Measurements from ENCODE around the gene DCAF6.
"Not testable (repeated sequence)": the region's sequence is repeated elsewhere in the genome, so short reads cannot be mapped to it uniquely, and the experiment has no call there.

DCAF6 gene, protein sequence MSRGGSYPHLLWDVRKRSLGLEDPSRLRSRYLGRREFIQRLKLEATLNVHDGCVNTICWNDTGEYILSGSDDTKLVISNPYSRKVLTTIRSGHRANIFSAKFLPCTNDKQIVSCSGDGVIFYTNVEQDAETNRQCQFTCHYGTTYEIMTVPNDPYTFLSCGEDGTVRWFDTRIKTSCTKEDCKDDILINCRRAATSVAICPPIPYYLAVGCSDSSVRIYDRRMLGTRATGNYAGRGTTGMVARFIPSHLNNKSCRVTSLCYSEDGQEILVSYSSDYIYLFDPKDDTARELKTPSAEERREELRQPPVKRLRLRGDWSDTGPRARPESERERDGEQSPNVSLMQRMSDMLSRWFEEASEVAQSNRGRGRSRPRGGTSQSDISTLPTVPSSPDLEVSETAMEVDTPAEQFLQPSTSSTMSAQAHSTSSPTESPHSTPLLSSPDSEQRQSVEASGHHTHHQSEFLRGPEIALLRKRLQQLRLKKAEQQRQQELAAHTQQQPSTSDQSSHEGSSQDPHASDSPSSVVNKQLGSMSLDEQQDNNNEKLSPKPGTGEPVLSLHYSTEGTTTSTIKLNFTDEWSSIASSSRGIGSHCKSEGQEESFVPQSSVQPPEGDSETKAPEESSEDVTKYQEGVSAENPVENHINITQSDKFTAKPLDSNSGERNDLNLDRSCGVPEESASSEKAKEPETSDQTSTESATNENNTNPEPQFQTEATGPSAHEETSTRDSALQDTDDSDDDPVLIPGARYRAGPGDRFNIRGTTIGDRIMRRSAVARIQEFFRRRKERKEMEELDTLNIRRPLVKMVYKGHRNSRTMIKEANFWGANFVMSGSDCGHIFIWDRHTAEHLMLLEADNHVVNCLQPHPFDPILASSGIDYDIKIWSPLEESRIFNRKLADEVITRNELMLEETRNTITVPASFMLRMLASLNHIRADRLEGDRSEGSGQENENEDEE

DNA sequence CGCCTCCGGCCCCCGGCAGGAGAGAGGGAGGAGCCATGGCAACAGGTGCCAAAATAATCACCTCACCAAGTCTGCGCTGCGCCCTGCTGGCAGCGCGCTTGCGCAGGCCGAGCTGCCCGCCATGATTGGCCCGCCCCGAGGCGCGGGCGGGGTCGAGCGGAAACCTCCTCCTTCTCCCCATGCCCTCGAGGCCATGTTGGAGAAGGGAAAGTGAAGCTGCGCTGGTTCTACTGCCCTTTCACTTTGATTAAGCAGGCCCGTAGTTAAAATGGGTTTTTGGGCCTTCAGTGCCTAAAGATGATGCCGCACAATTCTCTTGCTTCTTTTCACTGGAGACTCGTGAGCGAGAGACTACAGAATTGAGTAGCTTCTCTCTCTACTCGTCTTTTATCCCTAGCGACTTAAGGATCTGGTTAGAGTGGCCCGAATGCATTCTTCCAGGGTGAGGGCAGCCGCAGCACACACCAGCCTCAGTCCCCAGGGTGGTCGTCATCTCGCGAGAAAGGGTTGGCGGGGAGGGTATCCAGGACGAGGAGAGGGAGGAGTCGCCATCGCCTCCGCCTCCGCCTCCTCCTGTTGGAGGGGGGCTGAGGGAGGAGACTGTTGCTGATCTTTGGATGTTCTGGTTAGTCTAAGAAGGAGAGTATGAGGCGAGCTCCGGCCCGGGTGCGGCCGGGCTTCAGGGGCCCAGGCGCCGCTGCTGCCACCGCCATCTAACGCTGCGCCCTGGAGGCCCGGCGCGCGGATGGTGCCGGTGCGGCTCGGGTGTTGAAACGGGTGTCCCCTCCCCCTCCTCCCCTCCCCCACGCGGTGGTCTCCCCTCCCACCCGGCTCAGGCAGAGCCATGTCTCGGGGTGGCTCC lies at the start of gene DCAF6:
Gene DCAF6 (plus strand): TSS at position 616 of the 862 bp plus-strand sequence. CDS start 229 bp downstream, at position 845.
- TF ChIP-seq ZNF274 (IDR thresholded peaks at IDR 0.05; ENCODE audit: low read depth, low read length), result no peak

DNA sequence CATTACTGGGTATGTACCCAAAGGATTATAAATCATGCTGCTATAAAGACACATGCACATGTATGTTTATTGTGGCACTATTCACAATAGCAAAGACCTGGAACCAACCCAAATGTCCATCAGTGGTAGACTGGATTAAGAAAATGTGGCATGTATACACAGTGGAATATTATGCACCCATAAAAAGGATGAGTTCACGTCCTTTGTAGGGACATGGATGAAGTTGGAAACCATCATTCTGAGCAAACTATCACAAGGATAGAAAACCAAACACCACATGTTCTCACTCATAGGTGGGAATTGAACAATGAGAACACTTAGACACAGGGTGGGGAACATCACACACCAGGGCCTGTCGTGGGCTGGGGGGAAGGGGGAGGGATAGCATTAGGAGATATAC lies 49.3 kb upstream of the DCAF6 start:
- not testable (repeated sequence) for H3K4me3 ChIP-seq (ENCODE audit: low read length)

More for the DNA sequence above, at the start of gene DCAF6:
- peak within 1 kb of the TSS; percentile 71 for H3K4me3 ChIP-seq (ENCODE audit: low read length)

DNA sequence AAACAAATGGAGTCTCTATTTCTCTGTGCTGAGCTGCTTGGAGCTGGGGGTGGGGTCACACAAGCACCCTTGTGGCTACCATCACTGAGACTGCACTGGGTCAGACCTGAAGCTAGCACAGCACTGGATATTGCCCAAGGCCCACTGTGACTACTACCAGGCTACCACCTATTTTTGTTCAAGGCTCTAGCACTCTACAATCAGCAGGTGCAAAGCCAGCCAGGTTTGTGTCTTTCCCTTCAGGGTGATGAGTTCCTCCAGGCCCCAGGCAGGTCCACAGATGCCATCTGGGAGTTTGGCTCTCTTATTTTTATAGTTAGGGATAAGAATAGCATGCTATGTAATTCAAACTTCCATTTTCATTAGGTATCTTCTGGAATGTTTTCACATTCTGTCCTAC lies 46.1 kb upstream of the DCAF6 start:
- H3K4me3 ChIP-seq (ENCODE audit: low read length), result no peak overlapping the region
- no peak for TF ChIP-seq ZNF274 (IDR thresholded peaks at IDR 0.05; ENCODE audit: low read depth, low read length)

DNA sequence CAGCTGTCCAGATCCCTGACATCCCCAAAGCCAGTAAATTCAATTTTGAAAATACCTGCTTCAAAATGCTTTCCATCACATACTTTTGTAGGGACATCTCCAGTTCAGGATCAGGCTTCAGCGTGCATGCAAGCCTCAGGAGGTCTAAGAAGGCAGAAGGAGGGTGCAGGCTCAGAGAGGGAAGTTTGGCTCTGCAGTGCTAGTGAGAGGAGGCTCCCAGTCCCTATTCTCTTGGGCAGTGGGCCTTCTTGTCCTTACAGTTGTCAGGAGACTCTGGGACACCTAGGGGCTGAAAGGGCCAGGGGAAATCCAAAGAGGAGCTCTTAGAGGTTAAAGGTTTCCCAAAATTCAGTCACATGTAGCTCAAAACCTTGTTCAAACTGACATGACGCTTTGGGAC lies 42.7 kb upstream of the DCAF6 start:
- TF ChIP-seq ZNF274 (IDR thresholded peaks at IDR 0.05; ENCODE audit: low read depth, low read length), result no peak
- H3K4me3 ChIP-seq (ENCODE audit: low read length), result no peak overlapping the region

DNA sequence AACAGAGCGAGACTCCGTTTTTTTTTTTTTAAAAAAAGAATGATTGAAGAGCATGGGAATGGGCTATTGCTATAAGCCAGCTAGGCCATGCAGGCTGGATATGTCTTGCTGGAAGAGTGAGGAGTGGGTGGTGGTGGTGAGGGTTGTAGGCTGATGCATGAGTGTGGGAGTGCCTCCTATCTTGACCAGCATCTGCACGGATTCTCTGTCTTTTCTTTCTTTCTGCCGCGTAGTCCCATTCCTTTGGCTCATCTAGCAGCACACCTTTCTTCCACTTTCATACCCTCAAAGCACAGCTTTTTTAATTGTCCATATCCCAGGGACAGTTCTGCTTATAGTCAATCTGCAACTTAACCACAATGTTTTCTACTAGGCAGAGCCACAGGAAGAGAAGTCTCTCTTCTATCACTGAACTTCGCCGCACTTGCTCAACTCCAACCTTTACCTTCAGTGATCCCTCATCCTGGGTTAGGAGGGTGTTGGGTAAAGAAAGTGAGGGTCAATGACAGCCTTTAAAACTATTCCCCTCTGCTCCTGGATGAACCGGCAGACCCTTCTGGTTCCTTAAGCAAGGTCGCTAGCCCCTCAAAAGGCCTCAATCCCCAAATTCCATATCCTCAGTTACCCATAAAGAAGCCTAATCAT lies 37.8 kb upstream of the DCAF6 start:
- no peak for TF ChIP-seq ZNF274 (IDR thresholded peaks at IDR 0.05; ENCODE audit: low read depth, low read length)
- H3K4me3 ChIP-seq (ENCODE audit: low read length), result no peak overlapping the region

DNA sequence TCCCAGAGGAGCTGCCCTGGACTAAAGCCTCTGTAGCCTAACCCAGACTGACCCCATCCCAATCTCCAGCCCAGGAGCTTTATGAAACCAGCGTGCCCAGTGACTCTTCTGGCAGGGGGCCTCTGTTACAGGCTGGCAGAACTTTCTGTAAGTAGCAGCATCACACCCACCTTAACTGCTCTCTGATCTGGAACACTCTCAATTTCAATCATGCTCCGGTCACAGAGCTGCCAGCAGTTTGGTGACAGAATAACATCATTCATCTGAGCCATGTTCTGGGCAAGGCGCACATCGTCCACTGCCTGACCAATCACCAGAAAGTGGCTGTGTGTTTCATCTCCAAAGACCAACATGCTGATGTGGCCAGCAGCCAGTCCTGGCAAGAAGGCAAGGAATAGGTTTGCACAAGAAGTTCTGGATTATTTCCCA lies 37.2 kb upstream of the DCAF6 start:
- no peak for TF ChIP-seq ZNF274 (IDR thresholded peaks at IDR 0.05; ENCODE audit: low read depth, low read length)
- H3K4me3 ChIP-seq (ENCODE audit: low read length), result no peak overlapping the region

DNA sequence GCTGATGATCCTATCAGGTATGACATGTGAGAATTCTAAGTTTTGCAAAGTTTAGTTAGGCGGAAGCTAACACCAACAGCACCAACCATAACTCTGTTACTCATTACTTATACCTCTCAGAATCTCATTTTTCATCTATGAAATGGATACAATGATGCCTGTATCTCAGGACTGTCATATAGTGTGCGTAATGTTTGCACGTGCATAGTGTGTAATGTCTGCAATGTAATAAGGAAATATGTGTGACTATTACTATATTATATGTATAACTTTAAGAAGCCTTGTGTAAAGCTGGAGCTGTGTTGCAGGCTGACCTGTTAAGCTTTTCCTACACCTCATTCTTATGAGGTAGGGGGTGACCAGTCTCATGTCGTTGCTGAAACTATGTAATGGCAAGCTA lies 35.6 kb upstream of the DCAF6 start:
- no peak for TF ChIP-seq ZNF274 (IDR thresholded peaks at IDR 0.05; ENCODE audit: low read depth, low read length)
- no peak overlapping the region for H3K4me3 ChIP-seq (ENCODE audit: low read length)

DNA sequence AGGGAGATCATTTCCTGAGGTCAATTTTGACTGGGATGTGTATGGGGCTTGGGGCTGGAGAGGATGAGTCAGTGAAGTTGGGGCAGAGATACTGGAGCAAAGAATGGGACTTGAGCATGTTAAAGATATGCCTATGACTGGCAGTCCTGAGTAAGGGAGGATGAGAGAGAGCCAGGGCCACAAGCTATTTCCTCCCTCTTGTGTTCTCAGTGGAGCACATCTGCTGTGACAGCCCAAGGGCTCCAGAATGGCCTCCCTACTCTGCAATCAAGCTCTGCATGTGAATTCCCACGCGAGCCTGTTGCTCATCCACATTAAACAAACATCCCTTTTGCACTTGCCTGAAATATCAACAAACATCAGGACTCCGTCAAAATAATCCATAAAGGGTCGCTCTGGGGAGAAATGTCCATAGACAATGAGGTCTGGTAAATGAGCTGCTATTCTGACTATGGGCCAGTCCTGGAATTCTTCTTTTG lies 31.8 kb upstream of the DCAF6 start:
- no peak overlapping the region for H3K4me3 ChIP-seq (ENCODE audit: low read length)
- TF ChIP-seq ZNF274 (IDR thresholded peaks at IDR 0.05; ENCODE audit: low read depth, low read length), result no peak

DNA sequence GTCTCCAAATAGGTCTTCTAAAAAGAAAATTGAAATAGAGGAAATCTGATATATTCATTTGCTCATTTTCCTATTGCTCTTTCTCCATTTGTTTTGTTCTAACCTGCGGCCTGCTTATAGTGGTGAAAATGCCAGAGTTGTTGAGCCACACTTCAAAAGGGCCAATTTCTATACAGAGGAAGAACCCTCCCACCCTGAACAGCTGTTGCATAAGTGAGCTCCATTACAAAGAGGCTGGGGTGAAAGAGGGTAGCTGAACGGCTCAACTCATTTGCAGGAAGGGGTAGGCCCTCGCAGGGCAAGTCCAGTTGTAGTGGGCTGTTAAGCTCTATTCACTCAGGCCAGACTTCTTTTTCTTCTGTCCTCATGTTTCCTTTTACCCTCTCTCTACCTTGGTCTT lies 31.3 kb upstream of the DCAF6 start:
- H3K4me3 ChIP-seq (ENCODE audit: low read length), result no peak overlapping the region
- TF ChIP-seq ZNF274 (IDR thresholded peaks at IDR 0.05; ENCODE audit: low read depth, low read length), result no peak

DNA sequence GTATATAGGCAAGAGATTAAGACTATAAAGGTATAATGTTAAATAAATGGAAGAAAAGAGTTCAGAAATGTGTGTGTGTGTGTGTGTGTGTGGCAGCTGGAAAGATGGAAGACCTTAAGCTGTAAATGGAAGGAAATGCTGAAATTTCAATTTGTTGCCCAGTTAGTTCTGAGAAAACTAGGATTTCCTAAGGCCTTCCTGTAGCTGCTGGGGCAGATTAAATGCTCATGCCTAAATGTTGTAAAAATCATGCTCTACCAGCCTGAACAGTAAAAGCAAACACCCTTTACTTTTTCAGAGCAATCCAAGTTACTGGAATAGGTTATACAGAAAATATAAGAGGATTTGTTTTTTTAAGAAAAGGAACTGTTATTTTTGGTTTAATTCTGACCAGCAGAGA lies 30.8 kb upstream of the DCAF6 start:
- H3K4me3 ChIP-seq (ENCODE audit: low read length), result no peak overlapping the region
- no peak for TF ChIP-seq ZNF274 (IDR thresholded peaks at IDR 0.05; ENCODE audit: low read depth, low read length)

DNA sequence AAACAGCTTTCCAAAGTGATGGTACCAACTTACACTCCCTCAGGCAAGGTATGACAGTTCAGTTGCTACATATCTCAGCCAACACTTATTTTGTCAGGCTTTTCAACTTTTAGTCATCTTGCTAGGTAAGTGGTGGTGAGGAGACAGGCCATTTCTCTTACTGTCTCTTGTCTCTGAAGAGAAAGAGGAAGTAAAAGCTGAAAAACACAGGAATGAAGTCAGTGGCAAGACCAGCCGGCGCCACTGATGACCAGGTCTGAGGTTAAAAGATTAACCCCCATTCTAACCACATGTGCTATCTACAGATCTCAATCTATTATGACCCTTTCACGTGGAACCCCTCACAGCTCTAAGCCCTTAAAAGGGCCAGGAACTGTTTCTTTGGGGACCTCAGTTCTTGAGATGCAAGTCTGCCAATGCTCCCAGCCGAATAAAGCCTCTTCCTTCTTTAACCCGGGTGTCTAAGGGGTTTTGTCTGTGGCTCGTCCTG lies 26.7 kb upstream of the DCAF6 start:
- no peak overlapping the region for H3K4me3 ChIP-seq (ENCODE audit: low read length)
- no peak for TF ChIP-seq ZNF274 (IDR thresholded peaks at IDR 0.05; ENCODE audit: low read depth, low read length)

DNA sequence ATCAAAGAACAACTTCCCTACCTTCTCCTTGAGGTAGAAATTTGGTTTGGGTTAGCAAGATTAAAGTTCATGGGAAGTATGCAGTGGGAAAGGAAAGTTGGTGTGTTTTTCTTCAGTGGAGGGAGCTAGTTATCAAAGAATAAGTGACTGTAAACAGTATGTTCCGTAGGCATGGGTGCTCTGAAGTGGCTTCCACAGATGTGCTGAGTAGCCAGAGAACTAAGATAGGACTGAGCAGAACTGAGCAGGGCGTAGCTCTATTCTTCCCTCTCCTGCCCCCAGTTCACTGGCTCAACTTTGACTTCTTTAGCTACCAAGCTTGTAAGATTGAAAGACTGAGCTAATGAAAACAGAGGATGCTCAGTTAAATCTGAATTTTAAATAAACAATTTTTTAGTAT lies 26.0 kb upstream of the DCAF6 start:
- no peak overlapping the region for H3K4me3 ChIP-seq (ENCODE audit: low read length)
- no peak for TF ChIP-seq ZNF274 (IDR thresholded peaks at IDR 0.05; ENCODE audit: low read depth, low read length)

DNA sequence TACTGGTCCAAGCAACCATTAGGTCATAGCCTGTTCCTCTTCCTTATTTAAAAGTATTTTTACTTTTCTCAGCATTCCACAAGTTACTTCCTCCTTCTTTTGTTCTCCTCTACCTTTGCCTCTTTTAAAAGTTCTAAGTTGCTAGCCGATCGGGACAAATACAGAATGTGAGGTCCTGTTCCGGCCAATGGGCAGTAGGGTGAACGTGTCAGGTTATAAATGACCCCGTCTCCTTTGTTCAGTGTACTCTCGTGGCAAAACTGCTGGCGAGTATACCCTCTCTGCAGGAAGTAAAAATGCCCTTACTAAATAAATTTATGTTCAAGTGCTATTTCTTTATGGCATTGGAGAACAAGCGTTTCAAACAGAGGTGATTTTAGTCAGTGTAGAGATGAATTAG lies 25.1 kb upstream of the DCAF6 start:
- TF ChIP-seq ZNF274 (IDR thresholded peaks at IDR 0.05; ENCODE audit: low read depth, low read length), result no peak
- no peak overlapping the region for H3K4me3 ChIP-seq (ENCODE audit: low read length)
